HG03457 (cell line): ENCODE measurements around the gene MTA3.

Experiments used
- ATAC-seq: cut with Tn5 transposase; IDR thresholded peaks from one replicate; pipeline ENCODE4 v1.9.1; 2021; ENCODE audit warnings: moderate number of reproducible peaks; ENCODE audit not compliant: unreplicated experiment

MTA3 gene

DNA sequence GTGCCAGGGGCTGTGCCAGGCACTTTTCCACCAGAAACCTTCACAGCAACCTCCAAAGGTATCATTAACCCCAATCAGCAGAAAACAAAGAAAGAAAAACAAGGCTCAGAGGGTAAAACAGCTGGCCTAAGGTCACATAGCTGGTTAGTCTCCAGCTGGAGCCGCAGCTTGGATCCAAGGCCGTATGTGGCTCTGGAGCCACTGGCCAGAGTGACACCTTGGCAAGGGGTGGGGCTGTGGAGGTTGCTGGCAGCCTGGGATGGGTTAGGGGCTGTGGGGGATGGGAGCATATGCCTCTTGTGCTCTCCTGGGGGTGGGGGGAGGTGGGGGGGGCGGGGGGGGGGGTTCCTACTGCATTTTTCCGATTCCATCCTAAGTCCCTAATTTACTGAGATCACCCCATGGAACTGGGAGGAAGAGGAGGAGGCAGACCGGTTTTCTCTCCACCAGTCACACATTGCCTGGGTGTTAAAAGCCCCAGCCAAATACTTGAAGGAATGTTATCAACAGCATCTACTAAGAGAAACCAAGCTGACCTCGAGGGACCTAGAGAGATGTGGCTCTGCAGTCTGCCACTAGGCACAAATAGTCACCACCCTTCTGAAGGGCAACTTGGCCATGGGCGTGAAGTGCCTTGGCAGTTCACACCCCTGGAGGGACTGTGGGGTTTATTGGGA lies 215.9 kb downstream of the MTA3 start:
- no peak for ATAC-seq

DNA sequence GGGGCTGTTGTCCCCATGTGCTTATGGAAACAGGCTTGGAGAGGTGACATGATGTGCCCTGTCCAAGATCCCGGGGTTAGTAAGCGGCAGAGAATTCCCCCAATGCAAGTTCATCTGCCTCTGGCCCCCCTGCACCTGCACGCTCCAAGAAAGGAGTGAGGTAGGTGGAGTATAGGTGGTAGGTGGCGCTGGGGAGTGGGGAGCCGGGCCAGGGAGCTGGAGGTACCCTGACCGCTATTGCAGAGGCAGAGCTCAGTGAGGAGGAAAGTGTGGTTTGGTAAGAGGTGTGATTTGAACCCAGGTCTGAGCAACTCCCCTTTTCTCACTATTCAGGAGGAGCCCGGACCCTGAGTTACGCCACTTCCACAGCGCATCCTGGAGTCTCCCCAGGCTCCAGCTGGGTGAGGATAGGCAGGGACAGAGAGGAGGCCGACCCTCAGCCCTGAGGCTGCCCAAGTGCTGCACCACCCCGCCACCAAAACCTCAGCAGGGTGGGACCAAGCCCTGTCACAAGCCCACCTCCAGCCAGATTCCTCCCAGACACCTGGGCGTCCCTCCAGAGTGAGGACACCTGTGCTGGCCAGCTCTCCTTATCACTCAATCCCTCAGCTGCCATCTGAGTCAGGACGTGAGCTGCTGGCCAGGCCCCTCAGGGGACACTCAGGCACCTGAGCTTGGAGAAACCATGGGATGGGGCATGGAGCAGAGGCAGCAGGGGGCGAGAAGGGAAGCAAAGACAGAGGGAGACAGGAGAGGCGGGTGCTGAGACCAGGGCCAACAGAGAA lies 218.3 kb downstream of the MTA3 start:
- ATAC-seq = no peak

DNA sequence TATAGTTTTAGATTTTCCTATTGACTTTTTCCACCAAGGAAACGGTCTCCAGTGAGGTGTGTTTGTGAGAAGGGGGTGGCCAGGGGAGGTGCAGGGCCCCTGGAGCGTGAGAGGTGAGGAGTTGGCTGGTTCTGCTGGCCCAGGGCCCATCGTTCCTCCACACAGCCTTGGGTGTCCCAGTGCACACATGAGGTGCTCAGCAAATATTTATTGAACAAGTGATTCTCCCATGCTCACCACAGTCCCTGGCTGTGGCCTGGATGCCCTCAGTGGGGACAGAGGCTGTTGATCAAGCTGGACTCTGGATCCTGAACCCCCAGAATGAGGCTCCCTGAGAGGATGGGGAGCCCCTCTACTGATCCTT lies 219.0 kb downstream of the MTA3 start:
- no peak for ATAC-seq

DNA sequence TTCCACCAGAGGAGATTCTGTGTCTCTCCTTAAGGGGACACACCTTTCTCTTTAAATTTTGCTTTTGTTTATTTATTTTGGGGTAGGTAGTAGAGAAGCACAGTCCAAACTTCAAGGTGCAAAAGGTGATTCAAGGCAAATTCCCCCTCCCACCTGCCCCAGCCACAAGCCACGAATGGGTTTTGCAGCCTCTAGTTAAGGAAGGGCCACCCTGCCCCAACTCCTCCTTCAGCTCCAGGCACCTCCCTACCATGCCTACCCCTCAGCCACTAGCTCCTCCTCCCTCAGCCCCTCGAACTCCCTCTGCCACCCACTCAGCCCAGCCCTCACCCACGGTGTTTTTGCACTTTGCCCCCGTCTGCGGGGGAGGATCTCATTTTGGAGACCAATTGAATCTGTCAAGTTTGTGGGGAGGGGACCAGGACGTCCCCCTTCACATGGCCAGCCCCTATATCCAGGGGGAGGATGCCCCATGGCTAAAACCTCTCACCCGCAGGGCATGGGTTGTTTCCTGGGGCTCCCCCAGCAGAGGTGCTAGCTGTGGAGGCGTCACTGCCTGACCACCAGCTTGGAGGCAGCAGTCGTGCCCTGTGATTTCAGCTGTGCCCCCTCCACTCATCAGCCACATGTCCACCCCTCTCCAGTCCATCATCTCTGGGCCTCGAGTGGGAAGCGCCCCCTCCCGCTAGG lies 219.5 kb downstream of the MTA3 start:
- ATAC-seq = no peak

DNA sequence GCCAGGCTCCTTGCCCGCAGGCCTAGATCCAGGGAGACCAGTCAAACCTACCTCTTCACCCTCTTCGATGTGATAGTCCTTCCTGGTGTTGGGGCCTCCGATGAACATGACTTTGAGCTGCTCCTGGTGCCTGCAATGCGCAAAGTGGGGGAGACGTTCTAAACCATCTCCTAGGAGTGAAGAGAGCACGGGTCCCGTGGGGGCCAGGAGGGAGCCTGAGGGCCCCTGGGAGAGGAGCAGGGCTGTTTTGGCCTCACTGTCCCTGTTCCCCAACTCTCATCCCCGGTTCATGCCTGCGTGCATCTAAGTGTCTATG lies 220.0 kb downstream of the MTA3 start:
- no peak for ATAC-seq

DNA sequence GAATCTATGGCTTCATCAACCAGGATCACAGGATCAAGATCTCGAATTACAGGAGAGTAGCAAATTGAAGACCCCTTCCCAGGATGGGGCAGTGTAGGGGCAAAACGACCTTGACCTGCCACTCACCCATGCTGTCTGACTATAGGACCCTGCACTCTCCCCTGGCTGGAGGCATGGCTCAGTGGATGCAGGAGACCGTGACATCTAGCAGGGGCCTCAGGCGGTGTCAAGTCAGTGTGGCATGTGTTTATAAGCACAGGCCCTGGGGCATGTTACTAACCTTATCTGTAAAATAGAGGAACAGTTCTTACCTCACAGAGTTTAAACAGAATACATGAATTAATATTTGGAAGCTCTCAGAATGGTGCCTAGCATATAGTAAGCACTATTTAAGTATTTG lies 220.4 kb downstream of the MTA3 start:
- ATAC-seq = no peak

DNA sequence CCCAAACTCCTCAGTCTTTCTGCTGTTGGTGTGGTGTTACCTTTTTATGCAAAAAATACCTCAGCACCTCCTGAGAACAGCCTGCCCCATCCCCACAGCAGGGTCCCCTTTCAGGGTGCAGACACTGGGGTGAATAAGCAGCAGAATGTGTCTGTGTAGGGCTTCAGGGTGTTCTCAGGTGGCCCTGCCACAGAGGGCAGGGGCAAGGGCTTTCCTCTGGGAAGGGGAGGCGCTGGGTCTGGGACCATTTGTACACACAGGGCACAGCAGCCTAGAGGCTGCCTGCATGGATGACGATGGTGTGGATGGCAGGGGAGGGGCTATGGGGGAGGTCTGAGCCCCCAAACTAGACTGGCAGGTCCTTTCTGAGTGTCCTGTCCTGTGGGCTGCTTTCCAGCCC lies 221.3 kb downstream of the MTA3 start:
- no peak for ATAC-seq

DNA sequence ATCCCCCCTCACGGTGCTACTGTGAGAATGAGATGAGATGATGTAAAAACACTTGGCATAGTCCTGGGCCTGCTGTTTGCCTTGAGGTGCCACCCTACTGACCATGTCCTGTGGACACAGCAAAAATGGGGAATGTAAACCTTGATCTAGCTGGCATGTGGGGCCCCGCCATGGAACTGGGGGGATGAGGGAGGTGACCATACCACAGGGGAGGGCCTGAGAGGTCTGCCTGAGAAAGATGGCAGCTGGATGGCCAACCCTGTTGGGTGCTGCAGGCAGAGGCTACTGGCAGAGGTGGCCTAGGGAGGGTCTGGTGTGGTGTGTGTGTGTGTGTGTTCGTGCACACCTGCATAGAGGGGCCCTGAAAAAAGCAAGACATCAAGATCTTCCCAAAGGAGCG lies 223.2 kb downstream of the MTA3 start:
- ATAC-seq = no peak

DNA sequence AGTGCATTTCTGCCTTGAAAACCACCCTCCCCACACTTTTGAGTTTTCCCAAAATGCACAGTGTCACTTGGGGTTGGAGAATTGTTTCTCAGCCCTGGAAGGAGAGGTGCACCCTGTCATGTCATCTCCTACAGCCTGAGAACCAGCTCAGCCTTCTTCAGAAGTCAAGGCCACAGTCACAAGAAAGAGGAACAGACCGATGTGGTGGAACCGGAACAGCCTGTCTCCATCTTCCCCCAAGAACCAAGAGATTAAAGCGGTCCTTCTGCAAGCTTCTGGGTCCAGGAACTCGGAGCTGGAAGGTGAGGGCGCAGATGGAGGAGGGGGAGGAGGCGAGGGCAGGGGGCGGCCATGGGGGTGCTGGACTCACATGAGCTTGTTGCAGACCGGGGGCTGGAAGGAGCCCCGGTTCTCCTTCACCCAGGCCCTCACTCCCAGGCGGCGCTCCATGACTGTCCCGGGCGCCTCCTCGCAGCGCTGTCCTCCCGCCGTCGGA lies 223.7 kb downstream of the MTA3 start:
- no peak for ATAC-seq

DNA sequence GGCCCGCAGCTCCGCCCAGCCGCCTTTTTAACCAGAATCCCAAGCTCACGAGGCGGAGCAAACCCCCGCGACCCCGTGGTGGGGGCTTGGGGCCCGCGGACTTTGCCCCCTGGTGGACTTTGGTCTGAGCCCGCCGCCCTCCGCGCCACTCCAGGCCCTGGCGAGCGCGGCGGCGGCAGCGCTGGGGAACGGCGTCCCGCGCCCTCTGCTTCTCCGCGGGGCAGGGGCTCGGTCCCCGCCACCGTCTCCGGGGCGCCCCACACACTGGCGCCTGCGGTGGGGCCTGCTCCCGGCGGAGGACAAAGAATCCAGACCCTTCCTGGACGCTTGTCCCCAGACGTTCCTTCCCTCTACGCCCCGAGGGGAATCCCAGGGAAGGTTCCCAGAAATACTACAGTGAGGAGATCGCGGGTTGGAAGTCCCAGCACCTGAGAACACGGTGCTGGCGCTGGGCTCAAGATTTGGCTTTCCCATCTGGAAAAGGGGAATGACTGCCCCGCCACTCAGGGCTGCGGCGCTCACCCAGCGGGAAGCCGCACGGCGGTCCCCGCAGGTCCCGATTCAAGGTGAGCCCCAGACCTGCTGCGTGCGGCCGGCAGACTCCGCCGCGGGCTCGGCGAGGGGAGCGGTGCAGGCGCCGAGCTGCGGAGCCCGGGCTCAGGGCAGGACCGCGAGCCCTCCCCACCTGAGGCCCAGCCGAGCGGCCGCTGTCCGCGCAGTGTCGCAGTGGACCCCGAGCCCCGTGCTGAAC lies 224.3 kb downstream of the MTA3 start, which contains the start of gene HAAO:
TSS of gene HAAO (minus strand) at position 1 of the 751 bp plus-strand sequence. CDS start 47 bp downstream, outside the sequence.
- ATAC-seq = no peak

DNA sequence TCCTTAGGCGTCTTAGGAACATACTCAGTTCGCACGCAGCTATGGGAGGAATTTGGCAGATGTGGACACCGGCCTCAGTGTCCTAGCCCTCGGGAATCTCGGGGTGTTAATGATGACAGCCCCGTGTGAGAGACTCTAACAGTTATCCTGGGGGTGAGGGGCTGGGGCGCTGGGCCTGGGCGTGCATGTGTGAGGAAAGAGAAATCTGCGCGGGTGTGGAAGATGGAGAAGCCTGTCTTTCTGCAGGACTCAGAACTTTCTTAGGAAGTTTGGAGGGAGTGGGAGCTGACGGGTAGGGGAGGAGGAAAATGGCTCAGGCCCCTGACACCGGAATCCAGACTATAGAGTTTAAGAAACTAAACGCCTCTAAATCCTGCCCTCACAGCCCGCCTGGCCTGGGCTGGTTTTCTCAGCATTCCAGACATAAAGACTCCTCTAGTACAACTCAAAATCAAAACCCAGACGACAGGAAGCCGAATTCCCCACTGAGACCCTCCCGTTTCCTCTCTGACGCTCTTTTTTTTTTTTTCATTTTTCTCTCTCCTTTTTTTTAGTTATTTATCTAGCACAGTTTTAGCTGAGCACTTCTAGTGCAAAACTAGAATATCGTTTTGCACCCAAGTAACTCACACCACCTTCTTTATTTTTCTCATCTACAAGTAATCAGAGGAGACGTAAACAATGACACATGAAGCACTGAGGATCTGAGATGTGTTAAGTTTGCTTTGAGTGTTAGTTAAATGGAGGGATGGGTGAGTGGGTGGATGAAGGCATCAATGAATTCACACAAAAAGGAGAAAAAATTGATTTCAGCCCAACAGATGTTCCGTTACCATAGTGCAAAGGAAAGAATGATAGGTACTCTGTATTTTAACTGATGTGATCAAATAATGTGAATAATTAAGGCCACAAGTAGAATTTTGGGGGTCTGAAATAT lies 225.2 kb downstream of the MTA3 start:
- no peak for ATAC-seq

DNA sequence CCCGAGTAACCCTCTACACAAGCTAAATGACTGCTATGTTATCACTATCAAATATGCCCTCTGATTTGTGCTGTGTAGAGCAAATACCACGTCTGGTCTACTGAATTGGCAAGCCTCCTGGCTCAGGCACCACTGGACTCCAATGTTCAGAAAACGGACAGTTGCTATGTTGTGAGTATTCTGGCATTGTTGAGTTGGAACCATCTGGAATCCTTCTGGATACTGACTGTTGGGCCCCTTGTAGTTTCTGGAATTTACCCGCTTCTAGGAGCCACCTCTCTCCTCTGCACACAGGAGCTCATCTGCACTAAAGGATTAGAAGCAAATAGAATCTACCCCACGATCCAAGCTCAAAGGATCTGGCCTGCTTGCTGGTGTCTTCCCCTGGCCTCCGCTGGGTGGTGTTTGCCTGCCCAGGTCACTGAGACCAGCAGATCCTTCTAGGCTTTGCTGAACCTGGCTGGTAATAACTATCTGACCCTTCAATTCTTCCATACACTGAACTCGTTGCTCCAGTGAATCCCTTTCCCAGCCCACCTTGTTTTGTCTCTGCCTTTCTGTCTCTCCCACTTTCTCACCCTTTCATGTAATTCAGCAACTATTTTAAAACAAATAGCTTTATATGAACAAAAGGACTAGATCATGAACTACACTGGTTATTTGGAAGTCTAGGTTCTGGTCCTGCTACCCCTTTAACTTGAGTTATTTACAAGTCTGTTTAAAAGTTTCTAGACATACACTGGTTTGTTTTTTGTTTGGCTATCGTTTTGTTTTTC lies 226.0 kb downstream of the MTA3 start:
- no peak for ATAC-seq

DNA sequence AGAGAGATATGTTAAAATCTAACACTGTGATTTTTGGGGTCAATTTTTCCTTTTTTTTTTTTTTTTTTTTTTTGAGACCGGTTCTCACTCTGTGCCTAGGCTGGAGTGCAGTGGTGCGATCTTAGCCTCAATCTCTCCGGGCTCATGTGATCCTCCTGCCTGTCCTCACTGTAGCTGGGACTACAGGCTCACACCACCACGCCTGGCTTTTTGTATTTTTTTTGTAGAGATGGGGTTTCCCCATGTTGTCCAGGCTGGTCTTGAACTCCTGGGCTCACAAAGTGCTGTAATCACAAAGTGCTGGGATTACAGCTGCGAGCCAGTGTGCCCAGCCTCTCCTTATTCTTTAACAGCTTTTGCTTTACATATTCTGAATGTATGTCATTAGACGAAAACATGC lies 226.8 kb downstream of the MTA3 start:
- no peak for ATAC-seq

DNA sequence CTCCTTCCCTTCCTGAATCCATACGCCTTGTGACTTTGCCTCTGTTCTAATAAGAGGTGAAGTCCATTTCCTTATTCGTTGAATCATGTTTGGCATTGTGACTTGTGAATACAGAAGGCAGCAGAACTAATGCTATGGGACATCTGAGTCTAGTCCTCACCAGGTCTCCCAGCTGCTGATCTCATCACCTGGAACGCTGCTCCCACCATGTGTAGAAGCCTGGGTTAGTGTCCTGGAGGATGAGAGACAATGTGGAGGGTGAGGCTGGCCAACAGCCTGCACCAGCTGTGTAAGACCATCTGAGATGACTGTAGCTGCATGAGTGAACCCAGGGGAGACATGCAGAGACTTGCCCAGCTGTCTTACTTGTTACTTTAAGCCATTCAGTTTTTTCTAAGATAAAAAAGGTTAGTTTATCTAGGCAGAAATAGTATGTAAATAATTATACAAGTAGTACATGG lies 227.4 kb downstream of the MTA3 start:
- ATAC-seq = no peak

DNA sequence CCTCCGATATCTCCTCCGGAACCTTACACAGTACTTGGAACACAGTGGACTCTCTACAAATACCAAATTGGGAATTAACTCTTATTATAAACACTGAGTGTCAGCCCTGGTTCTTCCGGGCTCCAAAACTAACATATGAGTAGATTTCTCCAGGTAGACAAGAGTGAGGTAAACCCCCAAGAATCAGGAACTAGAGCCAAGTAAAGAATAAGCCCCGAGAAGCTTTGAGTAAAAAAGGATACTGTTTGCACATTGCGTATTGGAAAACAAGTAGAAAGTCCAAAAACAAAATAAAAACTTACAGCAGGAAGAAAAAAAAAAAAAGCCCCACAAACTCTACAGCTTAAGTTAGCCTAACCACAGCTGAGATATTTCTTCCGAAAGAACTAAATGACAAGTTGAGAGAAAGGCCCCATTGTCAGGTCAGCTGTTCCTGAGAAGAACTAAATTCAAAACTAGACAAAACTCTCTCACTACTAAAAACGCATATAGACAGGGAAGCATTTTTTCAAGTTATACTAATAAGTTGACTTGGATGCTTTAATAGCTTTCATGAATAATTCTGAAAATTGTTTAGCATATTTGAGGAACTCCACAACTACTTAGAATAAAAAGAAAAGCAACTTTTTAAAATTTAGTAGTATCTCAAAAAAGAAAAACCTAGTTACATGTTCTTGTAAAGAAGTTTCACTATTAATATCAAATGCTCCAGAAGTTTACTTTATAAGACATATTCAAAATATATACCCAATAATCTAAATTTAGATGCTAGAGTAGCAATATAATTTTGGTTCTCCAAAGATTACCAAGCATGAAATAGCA lies 228.2 kb downstream of the MTA3 start:
- no peak for ATAC-seq

DNA sequence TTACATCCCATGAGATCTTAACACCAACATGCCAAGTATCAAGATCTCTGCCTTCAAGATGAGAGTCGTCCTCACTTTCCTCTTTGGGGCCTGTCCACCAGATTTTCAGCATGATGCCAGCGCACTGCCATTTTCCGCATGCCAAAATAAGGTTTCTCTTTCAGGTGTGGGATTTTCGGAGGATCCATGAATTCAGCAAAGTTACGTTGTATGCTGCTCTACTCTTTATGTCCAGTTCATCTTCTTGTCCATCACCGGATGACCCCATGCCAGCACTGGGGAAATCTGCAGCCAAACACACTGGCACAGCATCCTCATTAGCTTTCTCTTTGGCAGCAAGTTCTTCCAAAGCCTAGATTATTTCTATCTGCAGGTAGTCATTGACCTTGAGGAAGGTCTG lies 228.8 kb downstream of the MTA3 start:
- no peak for ATAC-seq

DNA sequence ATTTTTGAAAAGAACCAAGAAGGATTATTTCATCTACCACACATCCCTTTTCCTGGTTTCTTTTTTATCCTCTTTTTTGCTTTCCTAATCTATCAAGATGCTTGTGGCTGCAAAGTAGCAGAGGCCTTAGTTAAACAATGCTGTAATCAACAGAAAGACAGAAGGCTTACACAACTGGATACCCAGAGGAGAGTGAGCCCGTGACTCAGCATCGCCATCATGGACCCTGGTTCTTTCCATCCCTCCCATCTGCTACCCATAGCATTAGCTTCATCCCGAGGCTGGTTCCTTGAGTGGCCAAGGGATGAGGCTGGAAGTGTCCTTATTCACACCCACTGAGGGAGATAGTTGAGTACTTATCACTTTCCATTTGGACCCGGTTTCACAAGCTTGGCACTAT lies 231.4 kb downstream of the MTA3 start:
- no peak for ATAC-seq

DNA sequence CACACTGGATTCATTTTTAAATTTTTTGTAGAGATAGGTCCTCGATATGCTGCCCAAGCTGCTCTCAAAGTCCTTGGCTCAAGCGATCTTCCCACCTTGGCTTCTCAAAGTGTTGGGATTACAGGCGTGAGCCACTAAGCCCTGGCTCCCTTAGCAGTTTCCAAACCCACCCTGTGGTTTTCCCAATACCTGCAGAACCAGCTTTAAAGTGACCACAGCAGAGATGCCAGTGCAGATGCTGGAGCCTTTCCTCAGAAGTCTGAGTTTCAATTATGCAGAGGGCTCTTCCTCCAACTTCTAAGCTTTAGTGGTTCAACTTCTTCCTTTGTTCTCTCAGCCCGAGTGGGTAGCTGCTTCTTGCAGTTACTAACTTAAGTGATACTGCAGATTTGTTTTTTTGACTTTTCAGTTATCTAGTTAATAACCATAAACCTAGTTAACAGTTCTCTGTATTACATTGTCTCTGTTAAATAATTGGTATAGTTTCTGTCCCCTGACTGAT lies 232.1 kb downstream of the MTA3 start:
- no peak for ATAC-seq
